AG04449 (cell line): Measurements from ENCODE around the gene RAPGEF5.

Experiments
- CTCF ChIA-PET: fragments of 350-600 bp; formaldehyde crosslinking; extraction: SDS; loops from one replicate; lab custom pipeline; 2021; ENCODE audit warnings: antibody characterized with exemption; lab: Yijun Ruan, JAX
- POLR2A ChIA-PET: fragments of 400-600, 350-600 bp; formaldehyde crosslinking; extraction: SDS; loops from one replicate; lab custom pipeline; 2020; ENCODE audit warnings: antibody characterized with exemption, inconsistent platforms; lab: Yijun Ruan, JAX
- DNase-seq: peaks from one replicate; pipeline ENCODE4 v3.0.0-alpha.2; 2010; ENCODE audit warnings: low read depth, low spot score
- H3K4me3 ChIP-seq: 2 replicates; pipeline ENCODE4 v1.5.1; 2011; ENCODE audit warnings: low read depth, mild to moderate bottlenecking, control low read depth, low read length
- CTCF ChIP-seq: IDR thresholded peaks from one replicate; pipeline ENCODE4 v1.5.1; 2011; ENCODE audit warnings: mild to moderate bottlenecking, moderate library complexity, low read length, control low read depth, inconsistent platforms; ENCODE audit not compliant: insufficient read depth; ENCODE audit errors: missing control alignments

RAPGEF5 gene

GRCh38 chr7:22291977-22292376 is 65.0 kb downstream of the RAPGEF5 start:
- ChIA-PET CTCF (interaction anchor here (0.7 to 3.1 kb wide), 4 partner anchors 11 to 188 kb away, joined by 3 to 20 read pairs (median 4); no protein-coding TSS in a partner anchor), POLR2A (no interaction called here)
- H3K4me3 ChIP-seq: no peak overlapping the region
- TF ChIP-seq CTCF: no peak
- DNase-seq: no peak

GRCh38 chr7:22288202-22288601 is 68.8 kb downstream of the RAPGEF5 start:
- ChIA-PET POLR2A (no interaction called here), CTCF (no interaction called here)
- no peak for DNase-seq
- no peak for TF ChIP-seq CTCF
- no peak overlapping the region for H3K4me3 ChIP-seq

- POLR2A ChIA-PET: no interaction called here
These were observed 69.5 kb downstream of the RAPGEF5 start for GRCh38 chr7:22287412-22287811.

DNA sequence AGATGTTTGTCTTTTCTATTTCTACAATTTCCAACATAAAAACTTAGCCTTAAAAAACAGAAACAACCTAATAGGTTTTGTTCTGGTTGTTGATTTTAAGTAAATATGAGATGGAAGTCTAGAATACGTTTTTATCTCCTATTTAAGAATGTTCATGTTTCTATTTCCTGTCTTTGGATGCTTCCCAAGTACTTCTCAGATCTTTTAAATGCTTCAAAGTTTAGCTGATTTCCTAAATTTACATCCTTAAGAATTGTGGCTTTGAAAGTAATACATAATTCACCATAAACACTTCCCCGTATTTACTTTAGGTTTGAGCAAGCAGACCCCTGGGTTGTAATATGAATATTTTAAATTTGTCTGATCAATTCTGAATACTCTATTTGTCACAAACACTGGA is 70.5 kb downstream of the RAPGEF5 start:
- TF ChIP-seq CTCF: no peak
- ChIA-PET CTCF (no interaction called here), POLR2A (no interaction called here)
- H3K4me3 ChIP-seq: no peak overlapping the region
- no peak for DNase-seq

More at GRCh38 chr7:22287412-22287811, 69.5 kb downstream of the RAPGEF5 start:
- CTCF ChIA-PET: no interaction called here
- no peak overlapping the region for H3K4me3 ChIP-seq
- TF ChIP-seq CTCF: no peak
- no peak for DNase-seq

- CTCF ChIA-PET: interaction anchor here (1.2 kb wide), 1 partner anchor 172 kb away, joined by 3 read pairs; no protein-coding TSS in a partner anchor
- POLR2A ChIA-PET: no interaction called here
- no peak overlapping the region for H3K4me3 ChIP-seq
- no peak for DNase-seq
- no peak for TF ChIP-seq CTCF
These were observed 75.5 kb downstream of the RAPGEF5 start for GRCh38 chr7:22281481-22281880.

GRCh38 chr7:22280031-22280430 is 76.9 kb downstream of the RAPGEF5 start:
- ChIA-PET POLR2A (no interaction called here), CTCF (interaction anchor here (0.8 to 0.9 kb wide), 2 partner anchors 163 to 170 kb away, joined by 3 to 4 read pairs; no protein-coding TSS in a partner anchor)
- TF ChIP-seq CTCF: no peak
- no peak for DNase-seq
- no peak overlapping the region for H3K4me3 ChIP-seq
